SK-N-SH (cell line): ENCODE measurements around the gene SNX20.

Experiments
- ELF1 ChIP-seq: IDR thresholded peaks from 2 replicates; pipeline ENCODE4 v1.4.0; 2012
- EZH2phosphoT487 ChIP-seq: fragments of 200-600 bp; sonication (generic); IDR thresholded peaks from 2 replicates; pipeline ENCODE4 v1.6.1; 2017; ENCODE audit warnings: low read depth, mixed run types, mild to moderate bottlenecking, antibody characterized with exemption, moderate library complexity, borderline replicate concordance
- NRF1 ChIP-seq: IDR thresholded peaks from 2 replicates; pipeline ENCODE4 v1.6.1; 2012; ENCODE audit warnings: low read depth, mild to moderate bottlenecking, low read length
- POLR2AphosphoS5 ChIP-seq: IDR thresholded peaks from 2 replicates; pipeline ENCODE4 v1.6.1; 2012; ENCODE audit warnings: low read depth, low read length
- RAD21 ChIP-seq: IDR thresholded peaks from 2 replicates; pipeline ENCODE4 v1.6.1; 2012; ENCODE audit warnings: mild to moderate bottlenecking, low read length
- RCOR1 ChIP-seq: fragments of 150-350 bp; IDR thresholded peaks from 2 replicates; pipeline ENCODE4 v1.6.1; 2017; ENCODE audit warnings: antibody characterized with exemption, low read length
- SIN3A ChIP-seq: IDR thresholded peaks from 2 replicates; pipeline ENCODE4 v1.6.1; 2012; ENCODE audit warnings: low read depth, mild to moderate bottlenecking, low read length, moderate library complexity, borderline replicate concordance
- TAF1 ChIP-seq: IDR thresholded peaks from 2 replicates; pipeline ENCODE4 v1.6.1; 2012; ENCODE audit warnings: low read depth, mild to moderate bottlenecking, low read length, moderate library complexity, borderline replicate concordance
- USF1 ChIP-seq: IDR thresholded peaks from 2 replicates; pipeline ENCODE4 v1.4.0; 2012; ENCODE audit warnings: low read depth, borderline replicate concordance
- TF ChIP-seq, protein P1 (sequence below): IDR thresholded peaks from 2 replicates; pipeline ENCODE4 v1.6.1; 2012; ENCODE audit warnings: mild to moderate bottlenecking, low read depth, low read length, moderate library complexity
- TF ChIP-seq, protein P2 (sequence below): fragments of 200-600 bp; sonication (generic); IDR thresholded peaks from 2 replicates; pipeline ENCODE4 v1.6.1; 2017; ENCODE audit warnings: antibody characterized with exemption, mild to moderate bottlenecking, moderate library complexity
- TF ChIP-seq, protein P3 (sequence below): IDR thresholded peaks from 2 replicates; pipeline ENCODE4; 2012
- TF ChIP-seq, protein P4 (sequence below): IDR thresholded peaks from 2 replicates; pipeline ENCODE4 v1.4.0; 2012; ENCODE audit warnings: low read depth

GRCh38 chr16:50685462-50686063 lies 4.5 kb upstream of the SNX20 start:
- TF ChIP-seq EZH2phosphoT487 (no peak), ELF1 (no peak), USF1 (no peak), POLR2AphosphoS5 (no peak), NRF1 (no peak), RAD21 (no peak), TAF1 (no peak), SIN3A (no peak), RCOR1 (no peak)
- TF ChIP-seq, protein P1, sequence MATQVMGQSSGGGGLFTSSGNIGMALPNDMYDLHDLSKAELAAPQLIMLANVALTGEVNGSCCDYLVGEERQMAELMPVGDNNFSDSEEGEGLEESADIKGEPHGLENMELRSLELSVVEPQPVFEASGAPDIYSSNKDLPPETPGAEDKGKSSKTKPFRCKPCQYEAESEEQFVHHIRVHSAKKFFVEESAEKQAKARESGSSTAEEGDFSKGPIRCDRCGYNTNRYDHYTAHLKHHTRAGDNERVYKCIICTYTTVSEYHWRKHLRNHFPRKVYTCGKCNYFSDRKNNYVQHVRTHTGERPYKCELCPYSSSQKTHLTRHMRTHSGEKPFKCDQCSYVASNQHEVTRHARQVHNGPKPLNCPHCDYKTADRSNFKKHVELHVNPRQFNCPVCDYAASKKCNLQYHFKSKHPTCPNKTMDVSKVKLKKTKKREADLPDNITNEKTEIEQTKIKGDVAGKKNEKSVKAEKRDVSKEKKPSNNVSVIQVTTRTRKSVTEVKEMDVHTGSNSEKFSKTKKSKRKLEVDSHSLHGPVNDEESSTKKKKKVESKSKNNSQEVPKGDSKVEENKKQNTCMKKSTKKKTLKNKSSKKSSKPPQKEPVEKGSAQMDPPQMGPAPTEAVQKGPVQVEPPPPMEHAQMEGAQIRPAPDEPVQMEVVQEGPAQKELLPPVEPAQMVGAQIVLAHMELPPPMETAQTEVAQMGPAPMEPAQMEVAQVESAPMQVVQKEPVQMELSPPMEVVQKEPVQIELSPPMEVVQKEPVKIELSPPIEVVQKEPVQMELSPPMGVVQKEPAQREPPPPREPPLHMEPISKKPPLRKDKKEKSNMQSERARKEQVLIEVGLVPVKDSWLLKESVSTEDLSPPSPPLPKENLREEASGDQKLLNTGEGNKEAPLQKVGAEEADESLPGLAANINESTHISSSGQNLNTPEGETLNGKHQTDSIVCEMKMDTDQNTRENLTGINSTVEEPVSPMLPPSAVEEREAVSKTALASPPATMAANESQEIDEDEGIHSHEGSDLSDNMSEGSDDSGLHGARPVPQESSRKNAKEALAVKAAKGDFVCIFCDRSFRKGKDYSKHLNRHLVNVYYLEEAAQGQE: no peak
- TF ChIP-seq, protein P2, sequence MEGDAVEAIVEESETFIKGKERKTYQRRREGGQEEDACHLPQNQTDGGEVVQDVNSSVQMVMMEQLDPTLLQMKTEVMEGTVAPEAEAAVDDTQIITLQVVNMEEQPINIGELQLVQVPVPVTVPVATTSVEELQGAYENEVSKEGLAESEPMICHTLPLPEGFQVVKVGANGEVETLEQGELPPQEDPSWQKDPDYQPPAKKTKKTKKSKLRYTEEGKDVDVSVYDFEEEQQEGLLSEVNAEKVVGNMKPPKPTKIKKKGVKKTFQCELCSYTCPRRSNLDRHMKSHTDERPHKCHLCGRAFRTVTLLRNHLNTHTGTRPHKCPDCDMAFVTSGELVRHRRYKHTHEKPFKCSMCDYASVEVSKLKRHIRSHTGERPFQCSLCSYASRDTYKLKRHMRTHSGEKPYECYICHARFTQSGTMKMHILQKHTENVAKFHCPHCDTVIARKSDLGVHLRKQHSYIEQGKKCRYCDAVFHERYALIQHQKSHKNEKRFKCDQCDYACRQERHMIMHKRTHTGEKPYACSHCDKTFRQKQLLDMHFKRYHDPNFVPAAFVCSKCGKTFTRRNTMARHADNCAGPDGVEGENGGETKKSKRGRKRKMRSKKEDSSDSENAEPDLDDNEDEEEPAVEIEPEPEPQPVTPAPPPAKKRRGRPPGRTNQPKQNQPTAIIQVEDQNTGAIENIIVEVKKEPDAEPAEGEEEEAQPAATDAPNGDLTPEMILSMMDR: no peak
- TF ChIP-seq, protein P3, sequence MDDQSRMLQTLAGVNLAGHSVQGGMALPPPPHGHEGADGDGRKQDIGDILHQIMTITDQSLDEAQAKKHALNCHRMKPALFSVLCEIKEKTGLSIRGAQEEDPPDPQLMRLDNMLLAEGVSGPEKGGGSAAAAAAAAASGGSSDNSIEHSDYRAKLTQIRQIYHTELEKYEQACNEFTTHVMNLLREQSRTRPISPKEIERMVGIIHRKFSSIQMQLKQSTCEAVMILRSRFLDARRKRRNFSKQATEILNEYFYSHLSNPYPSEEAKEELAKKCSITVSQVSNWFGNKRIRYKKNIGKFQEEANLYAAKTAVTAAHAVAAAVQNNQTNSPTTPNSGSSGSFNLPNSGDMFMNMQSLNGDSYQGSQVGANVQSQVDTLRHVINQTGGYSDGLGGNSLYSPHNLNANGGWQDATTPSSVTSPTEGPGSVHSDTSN: no peak
- TF ChIP-seq, protein P4, sequence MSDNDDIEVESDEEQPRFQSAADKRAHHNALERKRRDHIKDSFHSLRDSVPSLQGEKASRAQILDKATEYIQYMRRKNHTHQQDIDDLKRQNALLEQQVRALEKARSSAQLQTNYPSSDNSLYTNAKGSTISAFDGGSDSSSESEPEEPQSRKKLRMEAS: no peak
